Natural killer cell (primary cell): ENCODE data around the gene GGTLC1. TPM values are rescaled to one million over a fixed set of nuclear protein-coding genes. Genes with fewer than 3 reads are reported as not detected.

Experiments
- ATAC-seq, 3 donors: fragments of 150-1000 bp in 2 of 3; fragments of 200-7000 bp in 1 of 3; cut with Tn5 transposase; 1 replicate in 1 of 3; 2 replicates in 2 of 3; pipeline ENCODE4 v1.10.0; 2021; ENCODE audit warnings: mild to moderate bottlenecking in 2 of 3, moderate library complexity in 2 of 3
- DNase-seq, 2 donors: peaks; one replicate each; pipeline versions ENCODE4 v3.0.0 to v3.0.0-alpha.2; 2013 to 2021; ENCODE audit warnings: mixed read lengths in 1 of 2
- H3K27ac ChIP-seq: one replicate; pipeline ENCODE4 v1.5.1; 2013; ENCODE audit warnings: mild to moderate bottlenecking, low read length
- H3K27me3 ChIP-seq: one replicate; pipeline ENCODE4 v1.6.1; 2013; ENCODE audit warnings: low read length; ENCODE audit not compliant: control insufficient read depth, insufficient read depth
- H3K36me3 ChIP-seq: one replicate; pipeline ENCODE4 v1.6.1; 2013; ENCODE audit warnings: low read length; ENCODE audit not compliant: control insufficient read depth, insufficient read depth
- H3K4me1 ChIP-seq: one replicate; pipeline ENCODE4 v1.6.1; 2013; ENCODE audit warnings: low read length; ENCODE audit not compliant: control insufficient read depth, insufficient read depth
- H3K4me3 ChIP-seq: one replicate; pipeline ENCODE4 v1.5.1; 2013; ENCODE audit warnings: low read length
- H3K9me3 ChIP-seq: one replicate; pipeline ENCODE4 v1.6.1; 2013; ENCODE audit warnings: low read length; ENCODE audit not compliant: control insufficient read depth, insufficient read depth
- H3K27ac Mint-ChIP-seq, 2 donors: one replicate each; pipeline ENCODE4 v1.8.0; 2022; ENCODE audit warnings: mild to moderate bottlenecking in 2 of 2, mixed read lengths in 2 of 2, moderate library complexity in 1 of 2
- H3K27me3 Mint-ChIP-seq, 2 donors: one replicate each; pipeline ENCODE4 v1.8.0; 2022; ENCODE audit warnings: low read depth in 2 of 2, mixed read lengths in 2 of 2
- H3K36me3 Mint-ChIP-seq: one replicate; pipeline ENCODE4 v1.8.0; 2022; ENCODE audit warnings: mixed read lengths
- H3K4me1 Mint-ChIP-seq, 2 donors: one replicate each; pipeline ENCODE4 v1.8.0; 2022; ENCODE audit warnings: mixed read lengths in 2 of 2
- H3K4me3 Mint-ChIP-seq: one replicate; pipeline ENCODE4 v1.8.0; 2022; ENCODE audit warnings: mild to moderate bottlenecking, moderate library complexity, mixed read lengths
- H3K9me3 Mint-ChIP-seq, 2 donors: one replicate each; pipeline ENCODE4 v1.8.0; 2022; ENCODE audit warnings: mixed read lengths in 2 of 2
- CTCF ChIP-seq: fragments of 200-600 bp; IDR thresholded peaks from one replicate; pipeline ENCODE4 v1.8.0; 2022; ENCODE audit warnings: antibody characterized with exemption
- WGBS: methylation state at CpG from one replicate; pipeline ENCODE4 v1.1.7; 2013; ENCODE audit warnings: missing lambda C conversion rate; ENCODE audit not compliant: insufficient coverage; 5-methylcytosine and 5-hydroxymethylcytosine counted together
- intact Hi-C: fragments of 100-400 bp; cut with micrococcal nuclease; formaldehyde crosslinking; loops from one replicate; pipeline ENCODE4 v1.14.2; 2022
- total RNA-seq, 4 donors: library from RNA; stranded (reverse); fragments of 120-200 nt in 1 of 4; gene quantifications; one replicate each; pipeline versions ENCODE4 v1.2.3 to v1.2.4, GENCODE V29; 2013 to 2022

Gene GGTLC1
- total RNA-seq = not detected
- total RNA-seq (2013) = not detected

- ATAC-seq (no peak), DNase-seq (no peak)
- Histone ChIP-seq H3K4me3 (no peak within 1 kb of the TSS), H3K9me3 (no peaks in the 10 kb centered on the region), H3K27ac (no peak within 1 kb of the TSS), H3K27me3 (no peaks in the 10 kb centered on the region), H3K36me3 (no peaks in the 10 kb centered on the region), H3K4me1 (no peaks in the 10 kb centered on the region)
- H3K27ac Mint-ChIP-seq = no peak within 1 kb of the TSS
- intact Hi-C loops = no loop called here
- H3K27me3 Mint-ChIP-seq = no peaks in the 10 kb centered on the region
- no peak within 1 kb of the TSS for H3K4me3 Mint-ChIP-seq
- WGBS = 90% methylated on average over 25 of the region's 26 CpGs
- no peaks in the 10 kb centered on the region for H3K36me3 Mint-ChIP-seq
- no peaks in the 10 kb centered on the region for H3K4me1 Mint-ChIP-seq
- no peak for TF ChIP-seq CTCF
- H3K9me3 Mint-ChIP-seq = no peaks in the 10 kb centered on the region
These were observed at the start of gene GGTLC1 for GRCh38 chr20:23988561-23988960. Gene GGTLC1 (minus strand): TSS chr20:23988779. CDS start chr20:23986611, 2,168 bp downstream.

GRCh38 chr20:24034820-24035219 lies 46.2 kb upstream of the GGTLC1 start:
- Histone ChIP-seq H3K36me3 (no peaks in the 10 kb centered on the region), H3K27me3 (no peaks in the 10 kb centered on the region), H3K4me1 (peaks cover 51% of the 10 kb centered on the region), H3K4me3 (no peak overlapping the region), H3K9me3 (no peaks in the 10 kb centered on the region), H3K27ac (no peak overlapping the region)
- peak overlapping the region in 1 of 2 donors; percentile 38 for H3K27ac Mint-ChIP-seq
- no peaks in the 10 kb centered on the region for H3K27me3 Mint-ChIP-seq
- H3K36me3 Mint-ChIP-seq = no peaks in the 10 kb centered on the region
- DNase-seq (no peak), ATAC-seq (no peak)
- intact Hi-C loops = loop anchor here (10.0 kb wide), 2 partner anchors 110 to 920 kb away; no protein-coding TSS in a partner anchor
- peak overlapping the region; percentile 11 for H3K4me3 Mint-ChIP-seq
- TF ChIP-seq CTCF = no peak
- H3K4me1 Mint-ChIP-seq = peaks cover 40 to 68% of the 10 kb centered on the region in 2 donors
- WGBS = 87% methylated on average over 2 of the region's 2 CpGs
- H3K9me3 Mint-ChIP-seq = peaks cover 0 to 3% of the 10 kb centered on the region in 2 donors

GRCh38 chr20:24033565-24033964 lies 45.0 kb upstream of the GGTLC1 start:
- no peaks in the 10 kb centered on the region for H3K36me3 Mint-ChIP-seq
- no peak for TF ChIP-seq CTCF
- H3K27ac Mint-ChIP-seq = peak overlapping the region in 1 of 2 donors; percentile 92
- intact Hi-C loops = loop anchor here (10.0 kb wide), 2 partner anchors 111 to 921 kb away; no protein-coding TSS in a partner anchor
- H3K4me3 Mint-ChIP-seq = peak overlapping the region; percentile 47
- H3K9me3 Mint-ChIP-seq = peaks cover 0 to 3% of the 10 kb centered on the region in 2 donors
- no peaks in the 10 kb centered on the region for H3K9me3 ChIP-seq
- WGBS = 93% methylated on average over 2 of the region's 3 CpGs
- H3K4me1 Mint-ChIP-seq = peaks cover 46 to 73% of the 10 kb centered on the region in 2 donors
- no peaks in the 10 kb centered on the region for H3K27me3 Mint-ChIP-seq
- no peak overlapping the region for H3K4me3 ChIP-seq
- no peak for ATAC-seq
- no peaks in the 10 kb centered on the region for H3K36me3 ChIP-seq
- no peaks in the 10 kb centered on the region for H3K27me3 ChIP-seq
- DNase-seq = no peak
- H3K4me1 ChIP-seq = peaks cover 39% of the 10 kb centered on the region
- H3K27ac ChIP-seq = peak overlapping the region; percentile 68

- peak overlapping the region; percentile 68 for H3K27ac ChIP-seq
- peak; percentile 77 to 90 (median 81) for ATAC-seq
These were observed 44.6 kb upstream of the GGTLC1 start for GRCh38 chr20:24033151-24033550.

More at GRCh38 chr20:24033151-24033550, 44.6 kb upstream of the GGTLC1 start:
- Mint-ChIP-seq H3K4me1 (peaks cover 46 to 70% of the 10 kb centered on the region in 2 donors), H3K4me3 (peak overlapping the region; percentile 47), H3K36me3 (no peaks in the 10 kb centered on the region), H3K9me3 (peaks cover 0 to 3% of the 10 kb centered on the region in 2 donors), H3K27me3 (no peaks in the 10 kb centered on the region), H3K27ac (peak overlapping the region in 1 of 2 donors; percentile 92)
- H3K27me3 ChIP-seq = no peaks in the 10 kb centered on the region
- no peaks in the 10 kb centered on the region for H3K36me3 ChIP-seq
- no peaks in the 10 kb centered on the region for H3K9me3 ChIP-seq
- peak; percentile 25 to 42 for DNase-seq
- H3K4me1 ChIP-seq = peaks cover 39% of the 10 kb centered on the region
- H3K4me3 ChIP-seq = no peak overlapping the region
- no peak for TF ChIP-seq CTCF
- intact Hi-C loops = loop anchor here (10.0 kb wide), 2 partner anchors 112 to 922 kb away; no protein-coding TSS in a partner anchor
